K562 (cell line): Measurements from ENCODE around the gene ROBO3. TPM values are rescaled to one million over a fixed set of nuclear protein-coding genes. Genes with fewer than 3 reads are reported as not detected.

Source experiments
- CBX3 ChIP-seq, 2 experiments: IDR thresholded peaks; 1 replicate in 1 of 2; 2 replicates in 1 of 2; pipeline ENCODE4 v1.6.1; 2012; ENCODE audit warnings: inconsistent platforms in 2 of 2, low read length in 2 of 2, borderline replicate concordance in 1 of 2, control low read depth in 1 of 2
- DMBX1 ChIP-seq: fragments of 250-450 bp; sonication (Bioruptor Pico); IDR thresholded peaks from 2 replicates; pipeline ENCODE4 v1.8.0; 2022; ENCODE audit warnings: inconsistent platforms, mild to moderate bottlenecking, moderate library complexity, borderline replicate concordance
- E2F3 ChIP-seq: fragments of 250-450 bp; sonication (Bioruptor Pico); IDR thresholded peaks from 2 replicates; pipeline ENCODE4 v1.4.0; 2020; ENCODE audit warnings: mild to moderate bottlenecking
- E2F6 ChIP-seq, 2 experiments: IDR thresholded peaks; 2 replicates each; pipeline ENCODE4 v1.6.1; 2011; ENCODE audit warnings: borderline replicate concordance in 1 of 2, control low read depth in 1 of 2, low read depth in 1 of 2, low read length in 1 of 2, mild to moderate bottlenecking in 1 of 2, mixed read lengths in 1 of 2, moderate library complexity in 1 of 2; ENCODE audit not compliant: insufficient read depth in 1 of 2, insufficient read length in 1 of 2, poor library complexity in 1 of 2, severe bottlenecking in 1 of 2; ENCODE audit errors: extremely low read depth in 1 of 2
- GTF2A2 ChIP-seq: IDR thresholded peaks from 2 replicates; pipeline ENCODE4 v1.6.1; 2016; ENCODE audit warnings: mild to moderate bottlenecking, missing genetic modification characterization, missing compliant biosample characterization
- SAP30 ChIP-seq: fragments of 200-600 bp; sonication (generic); IDR thresholded peaks from 2 replicates; pipeline ENCODE4 v1.6.1; 2012; ENCODE audit warnings: borderline replicate concordance, low read depth, mild to moderate bottlenecking, moderate library complexity, low read length, control low read depth, inconsistent platforms; ENCODE audit not compliant: insufficient read depth, poor library complexity, severe bottlenecking
- SMAD3 ChIP-seq: fragments of 450-650 bp; formaldehyde crosslinking; conservative IDR thresholded peaks from 2 replicates; pipeline ENCODE4 v1.4.0; 2020; ENCODE audit warnings: mild to moderate bottlenecking
- SMC3 ChIP-seq: conservative IDR thresholded peaks from 2 replicates; pipeline ENCODE4 v1.6.1; 2011; ENCODE audit warnings: low read depth, low read length, improper control_type of control experiment; ENCODE audit not compliant: insufficient read depth
- TEAD2 ChIP-seq: fragments of 450-650 bp; IDR thresholded peaks from 2 replicates; pipeline ENCODE4 v1.6.1; 2016; ENCODE audit warnings: missing genetic modification characterization, control low read depth, missing compliant biosample characterization
- ZHX1 ChIP-seq: fragments of 150-350 bp; conservative IDR thresholded peaks from 2 replicates; pipeline ENCODE4 v1.6.1; 2014; ENCODE audit warnings: low read length
- polyA plus RNA-seq, 8 experiments: library from polyadenylated mRNA; depleted of rRNA in 4 of 8; stranded (reverse) in 5 of 8; unstranded in 3 of 8; fragments of >200 nt; fragmentation: Nextera tagmentation in 2 of 8; fragmentation: Illumina TruSeq in 1 of 8; extraction: Ambion mirVana in 2 of 8; extraction: Trizol in 1 of 8; gene quantifications; 2 replicates each; pipeline versions ENCODE4 v1.2.1 to v1.2.3, GENCODE V29; 2011 to 2014; ENCODE audit warnings: inconsistent platforms in 1 of 8, missing spikeins in 1 of 8
- total RNA-seq, 7 experiments: library from RNA; depleted of rRNA in 6 of 7; stranded (reverse); fragments of >200 nt in 6 of 7; fragmentation: Illumina TruSeq in 2 of 7; extraction: Trizol in 2 of 7; gene quantifications; 2 replicates each; pipeline versions ENCODE4 v1.2.1 to v1.2.3, GENCODE V29; 2011 to 2021; ENCODE audit warnings: low replicate concordance in 1 of 7

The ROBO3 gene
- total and polyA plus RNA-seq, 9 of the 15 experiments (the other 6 are each of a cell fraction or from before 2014, with no cell fraction given), result 0.29 to 1.4 (median 0.97) TPM; not detected in 2

GRCh38 chr11:124874571-124875255 lies 9.5 kb downstream of the ROBO3 start (continued):
- TF ChIP-seq ZHX1 (no peak), E2F6 (IDR thresholded peaks at IDR 0.05; ENCODE audit: borderline replicate concordance in 1 of 2, extremely low read depth in 1 of 2, insufficient read depth in 1 of 2, insufficient read length in 1 of 2, low read depth in 1 of 2, low read length in 1 of 2, poor library complexity in 1 of 2, severe bottlenecking in 1 of 2) (no peak), SAP30 (no peak), E2F3 (CRISPR knock-in tag) (no peak), SMC3 (no peak), DMBX1 (CRISPR knock-in tag) (no peak), CBX3 (IDR thresholded peaks at IDR 0.05; ENCODE audit: borderline replicate concordance in 1 of 2, low read length in 2 of 2) (no peak), TEAD2 (tag) (no peak), GTF2A2 (tag) (no peak), SMAD3 (CRISPR knock-in tag) (no peak)
